Psoas muscle (tissue), 8 donors: ENCODE measurements around the gene XIAP. TPM values are rescaled to one million over a fixed set of nuclear protein-coding genes. Genes with fewer than 3 reads are reported as not detected.
A peak's percentile ranks its signal among the peaks of the same experiment; 100 is the strongest.

Source experiments
- ATAC-seq, 4 donors: fragments of 200-7000 bp; cut with Tn5 transposase; one replicate each; pipeline ENCODE4 v1.9.1; 2020; ENCODE audit warnings: moderate library complexity in 3 of 4, mild to moderate bottlenecking in 2 of 4
- DNase-seq, 2 donors: peaks; one replicate each; pipeline ENCODE4 v3.0.0-alpha.2; 2020
- H3K27ac ChIP-seq: fragments of 200-600 bp; one replicate; pipeline ENCODE4 v1.8.0; 2022
- H3K27me3 ChIP-seq, 3 donors: fragments of 200-600 bp in 1 of 3; one replicate each; pipeline versions ENCODE4 v1.6.1 to v1.8.0; 2013 to 2022; ENCODE audit warnings: low read length in 2 of 3, mild to moderate bottlenecking in 2 of 3, moderate library complexity in 1 of 3; ENCODE audit not compliant: insufficient read depth in 3 of 3
- H3K36me3 ChIP-seq, 2 donors: fragments of 200-600 bp in 1 of 2; one replicate each; pipeline versions ENCODE4 v1.6.1 to v1.8.0; 2013 to 2022; ENCODE audit warnings: low read depth in 1 of 2, mild to moderate bottlenecking in 1 of 2, moderate library complexity in 1 of 2; ENCODE audit not compliant: insufficient read depth in 1 of 2
- H3K4me1 ChIP-seq: fragments of 200-600 bp; one replicate; pipeline ENCODE4 v1.8.0; 2022
- H3K4me3 ChIP-seq: fragments of 200-600 bp; one replicate; pipeline ENCODE4 v1.8.0; 2022; ENCODE audit warnings: mild to moderate bottlenecking
- H3K9me3 ChIP-seq: fragments of 200-600 bp; one replicate; pipeline ENCODE4 v1.8.0; 2022
- CTCF ChIP-seq: fragments of 200-600 bp; IDR thresholded peaks from one replicate; pipeline ENCODE4 v1.8.0; 2022; ENCODE audit warnings: antibody characterized with exemption
- WGBS, 3 donors: extraction: QIAGEN DNeasy Blood & Tissue Kit; methylation state at CpG; one replicate each; pipeline versions ENCODE4 v1.1.6 to v1.1.7; 2013; 5-methylcytosine and 5-hydroxymethylcytosine counted together
- intact Hi-C, 2 donors: fragments of 100-400 bp; cut with DNase I; formaldehyde crosslinking; loops; one replicate each; pipeline versions ENCODE4 v1.11.0 to v1.14.2; 2022
- polyA plus RNA-seq, 3 donors: library from polyadenylated mRNA; stranded (reverse); fragments of 200-250 nt; gene quantifications; one replicate each; pipeline ENCODE4 v1.2.3, GENCODE V29; 2013
- total RNA-seq, 4 donors: library from RNA; stranded (reverse); fragmentation: NEBNext Ultra II Directional in 2 of 4; extraction: Animal tissue kit (Norgen Biotek cat#: 25700) in 2 of 4; gene quantifications; one replicate each; pipeline versions ENCODE4 v1.2.1 to v1.2.4, GENCODE V29; 2021 to 2023
- donor health status: healthy with polysubstance abuse.
- donor health status: DM: no; HTN: no; CAD: no; lungs with moderate emphysema.
- donor health status: Bipolar disorder and iron deficiency.
- donor health status: healthy.
- donor health status: DM: yes; HTN: yes; CAD: no.
- donor health status: DM: no; HTN: no; CAD: no.
- donor health status: DM: no; HTN: no; CAD: no.
- donor health status: DM: yes; HTN: yes; CAD: no.

XIAP gene
- total and polyA plus RNA-seq, 7 donors, result 7.5 to 40.1 (median 34.8) TPM

- no peak for TF ChIP-seq CTCF
- Histone ChIP-seq H3K4me3 (no peak overlapping the region), H3K4me1 (no peaks in the 10 kb centered on the region), H3K27ac (no peak overlapping the region), H3K9me3 (no peaks in the 10 kb centered on the region), H3K27me3 (no peaks in the 10 kb centered on the region), H3K36me3 (peaks cover 0 to 36% of the 10 kb centered on the region in 2 donors)
- intact Hi-C loops, result no loop called here
- no peak for DNase-seq
- ATAC-seq, result peak in 2 of 4 donors; percentile 55 to 62
- WGBS, 3 donors, result 49 to 75% (median 66%) methylated on average over 2 of the region's 2 CpGs
Measured at GRCh38 chrX:123905332-123905731, 45.5 kb downstream of the XIAP start.

GRCh38 chrX:123906557-123907316, 46.9 kb downstream of the XIAP start:
- intact Hi-C loops, result no loop called here
- H3K36me3 ChIP-seq, result peaks cover 0 to 27% of the 10 kb centered on the region in 2 donors
- H3K9me3 ChIP-seq, result no peaks in the 10 kb centered on the region
- H3K4me3 ChIP-seq, result no peak overlapping the region
- ATAC-seq, result peak; percentile 37 to 90 (median 80)
- H3K27ac ChIP-seq, result peak overlapping the region; percentile 31
- WGBS, 3 donors, result 34 to 56% (median 39%) methylated on average over 8 of the region's 8 CpGs
- no peak for TF ChIP-seq CTCF
- no peaks in the 10 kb centered on the region for H3K4me1 ChIP-seq
- DNase-seq, result peak in 1 of 2 donors; percentile 58
- no peaks in the 10 kb centered on the region for H3K27me3 ChIP-seq

- intact Hi-C loops, result no loop called here
- no peak overlapping the region for H3K27ac ChIP-seq
- no peaks in the 10 kb centered on the region for H3K27me3 ChIP-seq
- no peak overlapping the region for H3K4me3 ChIP-seq
- no peaks in the 10 kb centered on the region for H3K4me1 ChIP-seq
- no peaks in the 10 kb centered on the region for H3K9me3 ChIP-seq
- TF ChIP-seq CTCF, result no peak
- DNase-seq, result no peak
- 72 to 83% (median 83%) methylated on average over 4 of the region's 4 CpGs for WGBS, 3 donors
- H3K36me3 ChIP-seq, result peaks cover 0 to 8% of the 10 kb centered on the region in 2 donors
- ATAC-seq, result no peak
Measured at GRCh38 chrX:123909523-123909922, 49.7 kb downstream of the XIAP start.

GRCh38 chrX:123917069-123917468, 57.2 kb downstream of the XIAP start:
- ATAC-seq, result no peak
- H3K27me3 ChIP-seq, result no peaks in the 10 kb centered on the region
- H3K4me3 ChIP-seq, result no peak overlapping the region
- no peaks in the 10 kb centered on the region for H3K9me3 ChIP-seq
- H3K4me1 ChIP-seq, result no peaks in the 10 kb centered on the region
- no peak for TF ChIP-seq CTCF
- DNase-seq, result no peak
- no peak overlapping the region for H3K27ac ChIP-seq
- H3K36me3 ChIP-seq, result no peaks in the 10 kb centered on the region
- intact Hi-C loops, result no loop called here
